Astrocyte (in vitro differentiated cells and primary cell): ENCODE measurements around the gene B3GNT7. TPM values are rescaled to one million over a fixed set of nuclear protein-coding genes. Genes with fewer than 3 reads are reported as not detected.

Source experiments
- DNase-seq: peaks from one replicate; pipeline ENCODE4 v3.0.0-alpha.2; 2010; ENCODE audit warnings: low read depth
- FAIRE-seq: peaks from 2 replicates; lab custom pipeline; 2011; peaks lifted over from hg19 to GRCh38; lab: Jason Lieb, UNC
- H2AFZ ChIP-seq: 2 replicates; pipeline ENCODE4 v1.6.0; 2012; ENCODE audit warnings: low read depth, low read length, inconsistent platforms
- H3K27ac ChIP-seq: 2 replicates; pipeline ENCODE4 v1.5.1; 2011; ENCODE audit warnings: low read depth, low read length, inconsistent platforms
- H3K27me3 ChIP-seq: 2 replicates; pipeline ENCODE4 v1.6.0; 2011; ENCODE audit warnings: low read length, inconsistent platforms; ENCODE audit not compliant: insufficient read depth
- H3K36me3 ChIP-seq: 2 replicates; pipeline ENCODE4 v1.5.1; 2011; ENCODE audit warnings: low read length, inconsistent platforms; ENCODE audit not compliant: insufficient read depth
- H3K4me1 ChIP-seq: 2 replicates; pipeline ENCODE4 v1.5.1; 2011; ENCODE audit warnings: low read length, inconsistent platforms; ENCODE audit not compliant: insufficient read depth
- H3K4me2 ChIP-seq: 2 replicates; pipeline ENCODE4 v1.6.0; 2012; ENCODE audit warnings: low read length, inconsistent platforms
- H3K4me3 ChIP-seq: 2 replicates; pipeline ENCODE4 v1.5.1; 2011; ENCODE audit warnings: low read depth, mild to moderate bottlenecking, low read length, inconsistent platforms; ENCODE audit not compliant: insufficient read depth
- H3K79me2 ChIP-seq: 2 replicates; pipeline ENCODE4 v1.6.0; 2012; ENCODE audit warnings: mild to moderate bottlenecking, low read length, inconsistent platforms; ENCODE audit not compliant: insufficient read depth
- H3K9ac ChIP-seq: 2 replicates; pipeline ENCODE4 v1.6.0; 2012; ENCODE audit warnings: mild to moderate bottlenecking, low read length, inconsistent platforms
- H3K9me3 ChIP-seq: 2 replicates; pipeline ENCODE4 v1.5.1; 2012; ENCODE audit warnings: low read depth, mild to moderate bottlenecking, low read length, inconsistent platforms; ENCODE audit not compliant: insufficient read depth
- H4K20me1 ChIP-seq: 2 replicates; pipeline ENCODE4 v1.6.0; 2012; ENCODE audit warnings: low read length, inconsistent platforms; ENCODE audit not compliant: insufficient read depth
- H3K27ac Mint-ChIP-seq: one replicate; pipeline ENCODE4 v1.8.0; 2021; ENCODE audit warnings: mild to moderate bottlenecking, mixed read lengths; ENCODE audit not compliant: unreplicated experiment
- H3K27me3 Mint-ChIP-seq: one replicate; pipeline ENCODE4 v1.8.0; 2021; ENCODE audit warnings: low read depth, mixed read lengths; ENCODE audit not compliant: unreplicated experiment
- H3K36me3 Mint-ChIP-seq: one replicate; pipeline ENCODE4 v1.8.0; 2021; ENCODE audit warnings: low read depth, mixed read lengths; ENCODE audit not compliant: unreplicated experiment
- H3K4me1 Mint-ChIP-seq: one replicate; pipeline ENCODE4 v1.8.0; 2021; ENCODE audit warnings: low read depth, mixed read lengths; ENCODE audit not compliant: unreplicated experiment
- H3K4me3 Mint-ChIP-seq: one replicate; pipeline ENCODE4 v1.8.0; 2021; ENCODE audit warnings: mild to moderate bottlenecking, moderate library complexity, mixed read lengths; ENCODE audit not compliant: unreplicated experiment
- H3K9me3 Mint-ChIP-seq: one replicate; pipeline ENCODE4 v1.8.0; 2021; ENCODE audit warnings: mild to moderate bottlenecking, mixed read lengths; ENCODE audit not compliant: unreplicated experiment
- EZH2 ChIP-seq: IDR thresholded peaks from 2 replicates; pipeline ENCODE4 v1.6.1; 2012; ENCODE audit warnings: mild to moderate bottlenecking, low read length, inconsistent platforms; ENCODE audit not compliant: insufficient read depth
- total RNA-seq: library from RNA; stranded (reverse); gene quantifications from 2 replicates; pipeline ENCODE4 v1.2.1, GENCODE V29; 2021
- TF ChIP-seq, protein P1 (sequence below): IDR thresholded peaks from 2 replicates; pipeline ENCODE4 v1.5.1; 2011; ENCODE audit warnings: low read depth, mild to moderate bottlenecking, inconsistent platforms, low read length, moderate library complexity; ENCODE audit not compliant: insufficient read depth

The B3GNT7 gene
- total RNA-seq, 1 donor from 2014 or later, result 1.7 TPM

DNA sequence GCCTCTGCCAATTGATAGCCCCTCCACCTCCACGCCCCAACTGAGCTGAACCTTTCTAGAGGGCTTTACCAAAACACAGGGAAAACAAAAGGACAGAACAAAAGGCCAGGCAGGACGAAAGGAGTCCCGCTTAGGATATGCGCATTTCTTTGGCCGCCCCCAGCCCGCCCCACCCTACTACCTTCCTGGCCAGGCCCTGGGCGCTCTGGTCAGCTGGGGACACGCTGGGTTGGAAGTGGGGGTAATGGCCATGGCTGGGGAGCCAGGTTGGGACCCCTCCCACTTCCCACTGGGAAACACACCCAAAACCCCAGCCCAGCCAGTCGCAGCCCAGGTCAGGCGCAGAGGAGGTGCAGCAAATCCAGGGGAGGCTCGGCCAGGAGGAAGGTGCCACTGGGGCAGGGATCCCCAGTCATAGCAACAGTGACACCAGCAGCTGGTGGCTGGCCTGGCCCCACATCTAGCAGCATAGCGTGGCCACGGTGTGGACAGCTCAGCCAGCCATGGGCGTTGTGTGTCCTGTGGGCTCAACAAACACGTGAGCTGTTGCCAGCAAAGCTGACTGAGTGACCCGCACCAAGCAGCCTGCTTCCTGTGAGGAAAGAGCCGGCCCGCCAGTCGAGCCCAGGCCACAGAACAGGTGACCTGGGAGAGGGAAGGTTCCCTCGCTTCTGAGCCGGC is 24.6 kb upstream of the B3GNT7 start:
- no peak for FAIRE-seq
- H3K9ac ChIP-seq, result no peak overlapping the region
- no peaks in the 10 kb centered on the region for H3K36me3 ChIP-seq
- DNase-seq, result no peak
- Mint-ChIP-seq H3K36me3 (peaks cover 4% of the 10 kb centered on the region), H3K9me3 (no peaks in the 10 kb centered on the region), H3K27ac (no peak overlapping the region), H3K27me3 (peaks cover 6% of the 10 kb centered on the region), H3K4me3 (no peak overlapping the region), H3K4me1 (peaks cover 6% of the 10 kb centered on the region)
- H3K4me2 ChIP-seq, result no peak overlapping the region
- no peaks in the 10 kb centered on the region for H3K79me2 ChIP-seq
- H3K27me3 ChIP-seq, result no peaks in the 10 kb centered on the region
- no peak overlapping the region for H3K27ac ChIP-seq
- H3K9me3 ChIP-seq, result no peaks in the 10 kb centered on the region
- no peaks in the 10 kb centered on the region for H4K20me1 ChIP-seq
- H2AFZ ChIP-seq, result no peak overlapping the region
- H3K4me3 ChIP-seq, result no peak overlapping the region
- no peaks in the 10 kb centered on the region for H3K4me1 ChIP-seq
- TF ChIP-seq, protein P1, sequence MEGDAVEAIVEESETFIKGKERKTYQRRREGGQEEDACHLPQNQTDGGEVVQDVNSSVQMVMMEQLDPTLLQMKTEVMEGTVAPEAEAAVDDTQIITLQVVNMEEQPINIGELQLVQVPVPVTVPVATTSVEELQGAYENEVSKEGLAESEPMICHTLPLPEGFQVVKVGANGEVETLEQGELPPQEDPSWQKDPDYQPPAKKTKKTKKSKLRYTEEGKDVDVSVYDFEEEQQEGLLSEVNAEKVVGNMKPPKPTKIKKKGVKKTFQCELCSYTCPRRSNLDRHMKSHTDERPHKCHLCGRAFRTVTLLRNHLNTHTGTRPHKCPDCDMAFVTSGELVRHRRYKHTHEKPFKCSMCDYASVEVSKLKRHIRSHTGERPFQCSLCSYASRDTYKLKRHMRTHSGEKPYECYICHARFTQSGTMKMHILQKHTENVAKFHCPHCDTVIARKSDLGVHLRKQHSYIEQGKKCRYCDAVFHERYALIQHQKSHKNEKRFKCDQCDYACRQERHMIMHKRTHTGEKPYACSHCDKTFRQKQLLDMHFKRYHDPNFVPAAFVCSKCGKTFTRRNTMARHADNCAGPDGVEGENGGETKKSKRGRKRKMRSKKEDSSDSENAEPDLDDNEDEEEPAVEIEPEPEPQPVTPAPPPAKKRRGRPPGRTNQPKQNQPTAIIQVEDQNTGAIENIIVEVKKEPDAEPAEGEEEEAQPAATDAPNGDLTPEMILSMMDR, result no peak
- no peak for TF ChIP-seq EZH2

DNA sequence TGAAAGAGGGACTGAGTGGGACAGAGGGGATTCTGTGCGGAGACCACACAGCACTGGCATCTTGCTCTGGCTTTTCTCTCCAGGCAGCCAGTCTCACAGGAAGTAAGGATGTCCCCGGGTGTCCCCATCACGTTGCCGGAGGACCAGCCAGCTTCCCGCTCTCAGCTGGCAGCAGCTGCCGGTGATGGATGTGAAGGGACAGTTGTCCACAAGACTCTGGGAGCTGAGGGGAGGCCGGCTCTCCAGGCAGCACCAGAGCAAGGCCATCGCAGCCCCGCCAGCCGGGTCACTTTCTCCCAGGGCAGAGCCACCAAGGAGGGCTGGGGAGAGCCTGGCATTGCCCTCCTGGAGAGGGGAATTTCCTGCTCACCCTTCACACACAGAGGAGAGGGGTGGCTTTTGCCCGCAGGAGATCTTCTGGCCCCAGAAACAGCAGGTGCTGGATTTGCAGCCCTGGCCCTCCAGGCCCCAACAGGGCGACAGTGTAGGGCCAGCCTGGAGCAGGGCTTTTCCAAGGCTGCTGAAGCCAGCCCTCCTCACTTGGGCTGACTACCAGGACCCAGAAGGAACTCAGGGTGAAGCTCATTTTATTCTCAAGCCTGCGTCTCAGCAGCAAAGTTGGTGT is 24.0 kb upstream of the B3GNT7 start:
- Histone ChIP-seq H3K4me1 (no peaks in the 10 kb centered on the region), H3K27ac (no peak overlapping the region), H4K20me1 (no peaks in the 10 kb centered on the region), H3K36me3 (no peaks in the 10 kb centered on the region), H3K4me3 (no peak overlapping the region), H3K4me2 (no peak overlapping the region), H2AFZ (no peak overlapping the region), H3K9ac (no peak overlapping the region), H3K79me2 (no peaks in the 10 kb centered on the region), H3K9me3 (no peaks in the 10 kb centered on the region), H3K27me3 (no peaks in the 10 kb centered on the region)
- DNase-seq (no peak), FAIRE-seq (no peak)
- H3K4me1 Mint-ChIP-seq, result peaks cover 6% of the 10 kb centered on the region
- H3K9me3 Mint-ChIP-seq, result no peaks in the 10 kb centered on the region
- TF ChIP-seq, protein P1, result no peak
- TF ChIP-seq EZH2, result no peak
- peaks cover 12% of the 10 kb centered on the region for H3K27me3 Mint-ChIP-seq
- no peak overlapping the region for H3K27ac Mint-ChIP-seq
- H3K36me3 Mint-ChIP-seq, result peaks cover 4% of the 10 kb centered on the region
- H3K4me3 Mint-ChIP-seq, result no peak overlapping the region

DNA sequence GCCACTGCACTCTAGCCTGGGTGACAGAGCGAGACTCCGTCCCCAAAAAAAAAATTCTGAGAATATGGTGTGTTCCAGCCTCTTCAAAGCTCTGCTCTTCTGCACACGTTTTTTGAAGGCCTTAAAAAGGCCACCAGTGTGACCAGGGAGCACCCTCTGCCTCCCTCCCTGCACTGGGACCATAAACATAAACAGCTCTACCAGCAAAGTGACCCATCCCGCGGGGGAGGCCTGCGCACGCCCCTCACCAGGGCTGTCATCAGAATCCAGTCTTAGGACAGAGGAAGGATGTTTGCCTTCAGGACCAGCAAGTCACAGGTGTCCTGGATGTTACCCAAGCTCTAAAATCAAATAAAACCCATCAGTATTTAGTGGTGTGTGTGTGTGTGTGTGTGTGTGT is 23.2 kb upstream of the B3GNT7 start:
- no peaks in the 10 kb centered on the region for H3K9me3 Mint-ChIP-seq
- Histone ChIP-seq H3K4me3 (no peak overlapping the region), H2AFZ (no peak overlapping the region), H3K4me1 (no peaks in the 10 kb centered on the region), H3K9me3 (no peaks in the 10 kb centered on the region), H3K27ac (no peak overlapping the region), H3K79me2 (no peaks in the 10 kb centered on the region), H3K9ac (no peak overlapping the region), H3K4me2 (no peak overlapping the region), H3K27me3 (no peaks in the 10 kb centered on the region), H3K36me3 (no peaks in the 10 kb centered on the region), H4K20me1 (no peaks in the 10 kb centered on the region)
- H3K27ac Mint-ChIP-seq, result peak overlapping the region; percentile 72
- H3K36me3 Mint-ChIP-seq, result peaks cover 4% of the 10 kb centered on the region
- H3K4me1 Mint-ChIP-seq, result peaks cover 6% of the 10 kb centered on the region
- FAIRE-seq (no peak), DNase-seq (no peak)
- peaks cover 18% of the 10 kb centered on the region for H3K27me3 Mint-ChIP-seq
- H3K4me3 Mint-ChIP-seq, result no peak overlapping the region
- TF ChIP-seq EZH2, result no peak
- TF ChIP-seq, protein P1, result no peak
